Effector memory CD4-positive, alpha-beta T cell (primary cell): Measurements from ENCODE around the gene ZBTB43.

Source experiments
- DNase-seq, 3 donors: peaks; one replicate each; pipeline ENCODE4 v3.0.0-alpha.2; 2020
- H3K27ac ChIP-seq: 2 replicates; pipeline ENCODE4 v1.7.0; 2013; ENCODE audit warnings: mild to moderate bottlenecking, low read length, moderate library complexity; ENCODE audit not compliant: insufficient read depth, poor library complexity, severe bottlenecking
- H3K27me3 ChIP-seq: replicated peaks from 2 replicates; pipeline ENCODE4 v1.7.0; 2013; ENCODE audit warnings: mild to moderate bottlenecking, low read length; ENCODE audit not compliant: insufficient read depth, control insufficient read depth, poor library complexity, severe bottlenecking
- H3K36me3 ChIP-seq: 2 replicates; pipeline ENCODE4 v1.7.0; 2013; ENCODE audit warnings: mild to moderate bottlenecking, low read length, moderate library complexity; ENCODE audit not compliant: control insufficient read depth, insufficient read depth
- H3K4me1 ChIP-seq: 2 replicates; pipeline ENCODE4 v1.7.0; 2013; ENCODE audit warnings: low read length, mild to moderate bottlenecking; ENCODE audit not compliant: control insufficient read depth, insufficient read depth, poor library complexity, severe bottlenecking
- H3K4me3 ChIP-seq: 2 replicates; pipeline ENCODE4 v1.7.0; 2013; ENCODE audit warnings: low read length, low read depth, mild to moderate bottlenecking; ENCODE audit not compliant: insufficient read depth, poor library complexity, severe bottlenecking
- H3K9me3 ChIP-seq: 2 replicates; pipeline ENCODE4 v1.7.0; 2013; ENCODE audit warnings: mild to moderate bottlenecking, low read length, moderate library complexity; ENCODE audit not compliant: control insufficient read depth

Gene ZBTB43

GRCh38 chr9:126790561-126790960 is 14.3 kb upstream of the ZBTB43 start:
- Histone ChIP-seq H3K27ac (no peak overlapping the region), H3K9me3 (no peaks in the 10 kb centered on the region), H3K4me3 (no peak overlapping the region), H3K27me3 (peaks cover 6% of the 10 kb centered on the region), H3K36me3 (no peaks in the 10 kb centered on the region), H3K4me1 (no peaks in the 10 kb centered on the region)
- DNase-seq, result no peak

GRCh38 chr9:126791406-126792230 is 13.2 kb upstream of the ZBTB43 start:
- no peak overlapping the region for H3K4me3 ChIP-seq
- no peaks in the 10 kb centered on the region for H3K9me3 ChIP-seq
- no peaks in the 10 kb centered on the region for H3K4me1 ChIP-seq
- no peaks in the 10 kb centered on the region for H3K36me3 ChIP-seq
- no peak for DNase-seq
- no peak overlapping the region for H3K27ac ChIP-seq
- H3K27me3 ChIP-seq, result peaks cover 6% of the 10 kb centered on the region

- no peaks in the 10 kb centered on the region for H3K4me1 ChIP-seq
- H3K36me3 ChIP-seq, result no peaks in the 10 kb centered on the region
- no peak for DNase-seq
- no peak overlapping the region for H3K27ac ChIP-seq
- H3K4me3 ChIP-seq, result no peak overlapping the region
- H3K9me3 ChIP-seq, result no peaks in the 10 kb centered on the region
- H3K27me3 ChIP-seq, result peaks cover 6% of the 10 kb centered on the region
Observed at GRCh38 chr9:126793686-126794417, 11.0 kb upstream of the ZBTB43 start.

- DNase-seq, result no peak
- Histone ChIP-seq H3K4me1 (no peaks in the 10 kb centered on the region), H3K9me3 (no peaks in the 10 kb centered on the region), H3K27me3 (peaks cover 6% of the 10 kb centered on the region), H3K27ac (no peak overlapping the region), H3K36me3 (no peaks in the 10 kb centered on the region), H3K4me3 (no peak overlapping the region)
Observed at GRCh38 chr9:126794441-126794840, 10.4 kb upstream of the ZBTB43 start.

- no peaks in the 10 kb centered on the region for H3K36me3 ChIP-seq
- no peak overlapping the region for H3K27ac ChIP-seq
- DNase-seq, result no peak
- H3K4me1 ChIP-seq, result no peaks in the 10 kb centered on the region
- no peaks in the 10 kb centered on the region for H3K9me3 ChIP-seq
- no peak overlapping the region for H3K4me3 ChIP-seq
- H3K27me3 ChIP-seq, result peaks cover 3% of the 10 kb centered on the region
Observed at GRCh38 chr9:126796758-126797157, 8.1 kb upstream of the ZBTB43 start.

GRCh38 chr9:126797903-126798302 is 6.9 kb upstream of the ZBTB43 start:
- Histone ChIP-seq H3K27me3 (no peaks in the 10 kb centered on the region), H3K27ac (no peak overlapping the region), H3K4me3 (no peak overlapping the region), H3K9me3 (no peaks in the 10 kb centered on the region), H3K36me3 (no peaks in the 10 kb centered on the region), H3K4me1 (no peaks in the 10 kb centered on the region)
- no peak for DNase-seq

- Histone ChIP-seq H3K4me1 (no peaks in the 10 kb centered on the region), H3K36me3 (no peaks in the 10 kb centered on the region), H3K9me3 (no peaks in the 10 kb centered on the region), H3K27me3 (no peaks in the 10 kb centered on the region), H3K27ac (no peak overlapping the region), H3K4me3 (no peak overlapping the region)
- no peak for DNase-seq
Observed at GRCh38 chr9:126799034-126799433, 5.8 kb upstream of the ZBTB43 start.

GRCh38 chr9:126802318-126803059 is 2.4 kb upstream of the ZBTB43 start:
- Histone ChIP-seq H3K4me1 (peaks cover 8% of the 10 kb centered on the region), H3K27me3 (no peaks in the 10 kb centered on the region), H3K27ac (no peak overlapping the region), H3K9me3 (no peaks in the 10 kb centered on the region), H3K36me3 (no peaks in the 10 kb centered on the region), H3K4me3 (no peak overlapping the region)
- DNase-seq, result no peak

- H3K27me3 ChIP-seq, result no peaks in the 10 kb centered on the region
- peaks cover 8% of the 10 kb centered on the region for H3K4me1 ChIP-seq
- no peaks in the 10 kb centered on the region for H3K36me3 ChIP-seq
- DNase-seq, result no peak
- H3K4me3 ChIP-seq, result peak overlapping the region; percentile 75
- H3K27ac ChIP-seq, result peak overlapping the region; percentile 85
- no peaks in the 10 kb centered on the region for H3K9me3 ChIP-seq
Observed at GRCh38 chr9:126804198-126804695, 593 bp upstream of the ZBTB43 start.
